ENCODE measurements around the gene CP.

GRCh38 chr3:149258298-149258697, 36.7 kb upstream of the CP start:
- TF ChIP-seq CTCF (IDR thresholded peaks at IDR 0.05 in 4 of 5, conservative IDR thresholded peaks at IDR 0.05 in 1 of 5) (no peak), POLR2A (IDR thresholded peaks at IDR 0.05) (no peak)
